WTC11 (cell line): ENCODE measurements around the gene ZBTB48. TPM values are rescaled to one million over a fixed set of nuclear protein-coding genes. Genes with fewer than 3 reads are reported as not detected.

ENCODE experiments used
- ATAC-seq: fragments of 200-7000 bp; cut with Tn5 transposase; 2 replicates; pipeline ENCODE4 v1.10.0; 2021; ENCODE audit warnings: mild to moderate bottlenecking, moderate library complexity
- CTCF ChIA-PET: fragments of 300-600 bp; sonication (Branson Sonifier 250); formaldehyde crosslinking; loops from one replicate; lab custom pipeline; 2021; ENCODE audit warnings: antibody characterized with exemption; lab: Charles Lee
- POLR2A ChIA-PET: fragments of 350-600 bp; sonication (Branson Sonifier 250); formaldehyde crosslinking; loops from one replicate; lab custom pipeline; 2021; ENCODE audit warnings: antibody characterized with exemption; lab: Charles Lee
- DNase-seq: peaks from one replicate; pipeline ENCODE4 v3.0.0; 2021; ENCODE audit warnings: low spot score
- H3K27ac Mint-ChIP-seq: 2 replicates; pipeline ENCODE4 v1.8.0; 2021; ENCODE audit warnings: mixed read lengths
- H3K27me3 Mint-ChIP-seq: 2 replicates; pipeline ENCODE4 v1.8.0; 2021; ENCODE audit warnings: low read depth, mild to moderate bottlenecking, moderate library complexity, mixed read lengths
- H3K36me3 Mint-ChIP-seq: 2 replicates; pipeline ENCODE4 v1.8.0; 2021; ENCODE audit warnings: mixed read lengths
- H3K4me1 Mint-ChIP-seq: 2 replicates; pipeline ENCODE4 v1.8.0; 2022; ENCODE audit warnings: mixed read lengths
- H3K4me3 Mint-ChIP-seq: 2 replicates; pipeline ENCODE4 v1.8.0; 2021; ENCODE audit warnings: mild to moderate bottlenecking, moderate library complexity, mixed read lengths
- H3K9me3 Mint-ChIP-seq: 2 replicates; pipeline ENCODE4 v1.8.0; 2021; ENCODE audit warnings: mixed read lengths
- ARID4B ChIP-seq: sonication (generic); formaldehyde crosslinking; IDR thresholded peaks from 2 replicates; pipeline ENCODE4 v1.8.0; 2023; ENCODE audit warnings: missing genetic modification reagents, mild to moderate bottlenecking, borderline replicate concordance
- ATF2 ChIP-seq: sonication (generic); formaldehyde crosslinking; IDR thresholded peaks from 2 replicates; pipeline ENCODE4 v1.8.1; 2022; ENCODE audit warnings: low read depth, missing genetic modification reagents, borderline replicate concordance
- ATF3 ChIP-seq: sonication (generic); formaldehyde crosslinking; conservative IDR thresholded peaks from 2 replicates; pipeline ENCODE4 v1.8.1; 2022; ENCODE audit warnings: mild to moderate bottlenecking, missing genetic modification reagents
- CREB1 ChIP-seq: sonication (generic); formaldehyde crosslinking; IDR thresholded peaks from 2 replicates; pipeline ENCODE4 v1.8.0; 2023; ENCODE audit warnings: mild to moderate bottlenecking, missing genetic modification reagents
- E2F4 ChIP-seq: sonication (generic); formaldehyde crosslinking; IDR thresholded peaks from 2 replicates; pipeline ENCODE4 v1.8.1; 2022; ENCODE audit warnings: low read depth, mild to moderate bottlenecking, moderate library complexity, missing genetic modification reagents, borderline replicate concordance
- ELF4 ChIP-seq: sonication (generic); formaldehyde crosslinking; IDR thresholded peaks from 2 replicates; pipeline ENCODE4 v1.8.1; 2022; ENCODE audit warnings: low read depth, mild to moderate bottlenecking, moderate library complexity, missing genetic modification reagents
- EMX1 ChIP-seq: fragments of 250-450 bp; sonication (Bioruptor Pico); IDR thresholded peaks from 2 replicates; pipeline ENCODE4 v1.8.0; 2021; ENCODE audit warnings: mild to moderate bottlenecking
- FOXP1 ChIP-seq: sonication (generic); formaldehyde crosslinking; IDR thresholded peaks from 2 replicates; pipeline ENCODE4 v1.8.0; 2022; ENCODE audit warnings: missing genetic modification reagents, mild to moderate bottlenecking, moderate library complexity, borderline replicate concordance
- JAZF1 ChIP-seq: fragments of 250-450 bp; sonication (Bioruptor Pico); IDR thresholded peaks from 2 replicates; pipeline ENCODE4 v1.9.0; 2021; ENCODE audit warnings: moderate library complexity, mild to moderate bottlenecking, inconsistent platforms
- JUN ChIP-seq: sonication (generic); formaldehyde crosslinking; IDR thresholded peaks from 2 replicates; pipeline ENCODE4 v1.8.0; 2023; ENCODE audit warnings: mild to moderate bottlenecking, missing genetic modification reagents
- NR1H2 ChIP-seq: sonication (generic); formaldehyde crosslinking; IDR thresholded peaks from 2 replicates; pipeline ENCODE4 v1.9.0; 2021; ENCODE audit warnings: mild to moderate bottlenecking, moderate library complexity, missing genetic modification reagents
- RORB ChIP-seq: fragments of 250-450 bp; sonication (Bioruptor Pico); IDR thresholded peaks from 2 replicates; pipeline ENCODE4 v1.9.0; 2021; ENCODE audit warnings: mild to moderate bottlenecking
- TCF7 ChIP-seq: sonication (generic); formaldehyde crosslinking; IDR thresholded peaks from 2 replicates; pipeline ENCODE4 v1.8.0; 2022; ENCODE audit warnings: mild to moderate bottlenecking, low read depth, missing genetic modification reagents, moderate library complexity
- ZNF121 ChIP-seq: sonication (generic); formaldehyde crosslinking; IDR thresholded peaks from 2 replicates; pipeline ENCODE4 v1.8.0; 2023; ENCODE audit warnings: missing genetic modification reagents
- ZNF396 ChIP-seq: fragments of 250-450 bp; sonication (Bioruptor Pico); IDR thresholded peaks from 2 replicates; pipeline ENCODE4 v1.8.0; 2021; ENCODE audit warnings: mild to moderate bottlenecking, moderate library complexity, borderline replicate concordance
- total RNA-seq: library from RNA; stranded (reverse); gene quantifications from 3 replicates; pipeline ENCODE4 v1.2.3, GENCODE V29; 2021
- TF ChIP-seq, protein P1 (sequence below): sonication (generic); formaldehyde crosslinking; IDR thresholded peaks from 2 replicates; pipeline ENCODE4 v1.8.1; 2022; ENCODE audit warnings: missing genetic modification reagents, borderline replicate concordance
- TF ChIP-seq, protein P2 (sequence below): fragments of 250-450 bp; sonication (Bioruptor Pico); IDR thresholded peaks from 2 replicates; pipeline ENCODE4 v1.9.0; 2021; ENCODE audit warnings: mild to moderate bottlenecking
- TF ChIP-seq, protein P3 (sequence below): fragments of 250-450 bp; sonication (Bioruptor Pico); IDR thresholded peaks from 2 replicates; pipeline ENCODE4 v1.9.0; 2021; ENCODE audit warnings: mild to moderate bottlenecking, borderline replicate concordance
- TF ChIP-seq, protein P4 (sequence below): sonication (generic); formaldehyde crosslinking; IDR thresholded peaks from 2 replicates; pipeline ENCODE4 v1.8.0; 2022; ENCODE audit warnings: mild to moderate bottlenecking, missing genetic modification reagents

ZBTB48 gene
- total RNA-seq, 1 experiment from 2014 or later: 29.1 TPM

- POLR2A ChIA-PET: no interaction called here
- Mint-ChIP-seq H3K27me3 (no peaks in the 10 kb centered on the region), H3K36me3 (peaks cover 8% of the 10 kb centered on the region; the same call in 1 of the 2 replicates), H3K4me1 (peaks cover 3% of the 10 kb centered on the region; the same call in 1 of the 2 replicates), H3K27ac (peak overlapping the region; percentile 83), H3K9me3 (no peaks in the 10 kb centered on the region), H3K4me3 (no peak overlapping the region)
- ATAC-seq (no peak), DNase-seq (no peak)
- TF ChIP-seq, protein P1, sequence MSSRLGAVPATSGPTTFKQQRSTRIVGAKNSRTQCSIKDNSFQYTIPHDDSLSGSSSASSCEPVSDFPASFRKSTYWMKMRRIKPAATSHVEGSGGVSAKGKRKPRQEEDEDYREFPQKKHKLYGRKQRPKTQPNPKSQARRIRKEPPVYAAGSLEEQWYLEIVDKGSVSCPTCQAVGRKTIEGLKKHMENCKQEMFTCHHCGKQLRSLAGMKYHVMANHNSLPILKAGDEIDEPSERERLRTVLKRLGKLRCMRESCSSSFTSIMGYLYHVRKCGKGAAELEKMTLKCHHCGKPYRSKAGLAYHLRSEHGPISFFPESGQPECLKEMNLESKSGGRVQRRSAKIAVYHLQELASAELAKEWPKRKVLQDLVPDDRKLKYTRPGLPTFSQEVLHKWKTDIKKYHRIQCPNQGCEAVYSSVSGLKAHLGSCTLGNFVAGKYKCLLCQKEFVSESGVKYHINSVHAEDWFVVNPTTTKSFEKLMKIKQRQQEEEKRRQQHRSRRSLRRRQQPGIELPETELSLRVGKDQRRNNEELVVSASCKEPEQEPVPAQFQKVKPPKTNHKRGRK (CRISPR knock-in tag): no peak
- TF ChIP-seq ELF4 (CRISPR knock-in tag) (no peak), ATF3 (no peak), NR1H2 (CRISPR knock-in tag) (no peak), JAZF1 (CRISPR knock-in tag) (no peak), ZNF396 (CRISPR knock-in tag) (no peak), RORB (no peak), TCF7 (no peak), FOXP1 (CRISPR knock-in tag) (no peak), ARID4B (CRISPR knock-in tag) (no peak), EMX1 (CRISPR knock-in tag) (no peak), ZNF121 (no peak), CREB1 (CRISPR knock-in tag) (no peak), ATF2 (CRISPR knock-in tag) (no peak), JUN (CRISPR knock-in tag) (no peak), E2F4 (CRISPR knock-in tag) (no peak)
- TF ChIP-seq, protein P2, sequence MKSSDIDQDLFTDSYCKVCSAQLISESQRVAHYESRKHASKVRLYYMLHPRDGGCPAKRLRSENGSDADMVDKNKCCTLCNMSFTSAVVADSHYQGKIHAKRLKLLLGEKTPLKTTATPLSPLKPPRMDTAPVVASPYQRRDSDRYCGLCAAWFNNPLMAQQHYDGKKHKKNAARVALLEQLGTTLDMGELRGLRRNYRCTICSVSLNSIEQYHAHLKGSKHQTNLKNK: no peak
- TF ChIP-seq, protein P3, sequence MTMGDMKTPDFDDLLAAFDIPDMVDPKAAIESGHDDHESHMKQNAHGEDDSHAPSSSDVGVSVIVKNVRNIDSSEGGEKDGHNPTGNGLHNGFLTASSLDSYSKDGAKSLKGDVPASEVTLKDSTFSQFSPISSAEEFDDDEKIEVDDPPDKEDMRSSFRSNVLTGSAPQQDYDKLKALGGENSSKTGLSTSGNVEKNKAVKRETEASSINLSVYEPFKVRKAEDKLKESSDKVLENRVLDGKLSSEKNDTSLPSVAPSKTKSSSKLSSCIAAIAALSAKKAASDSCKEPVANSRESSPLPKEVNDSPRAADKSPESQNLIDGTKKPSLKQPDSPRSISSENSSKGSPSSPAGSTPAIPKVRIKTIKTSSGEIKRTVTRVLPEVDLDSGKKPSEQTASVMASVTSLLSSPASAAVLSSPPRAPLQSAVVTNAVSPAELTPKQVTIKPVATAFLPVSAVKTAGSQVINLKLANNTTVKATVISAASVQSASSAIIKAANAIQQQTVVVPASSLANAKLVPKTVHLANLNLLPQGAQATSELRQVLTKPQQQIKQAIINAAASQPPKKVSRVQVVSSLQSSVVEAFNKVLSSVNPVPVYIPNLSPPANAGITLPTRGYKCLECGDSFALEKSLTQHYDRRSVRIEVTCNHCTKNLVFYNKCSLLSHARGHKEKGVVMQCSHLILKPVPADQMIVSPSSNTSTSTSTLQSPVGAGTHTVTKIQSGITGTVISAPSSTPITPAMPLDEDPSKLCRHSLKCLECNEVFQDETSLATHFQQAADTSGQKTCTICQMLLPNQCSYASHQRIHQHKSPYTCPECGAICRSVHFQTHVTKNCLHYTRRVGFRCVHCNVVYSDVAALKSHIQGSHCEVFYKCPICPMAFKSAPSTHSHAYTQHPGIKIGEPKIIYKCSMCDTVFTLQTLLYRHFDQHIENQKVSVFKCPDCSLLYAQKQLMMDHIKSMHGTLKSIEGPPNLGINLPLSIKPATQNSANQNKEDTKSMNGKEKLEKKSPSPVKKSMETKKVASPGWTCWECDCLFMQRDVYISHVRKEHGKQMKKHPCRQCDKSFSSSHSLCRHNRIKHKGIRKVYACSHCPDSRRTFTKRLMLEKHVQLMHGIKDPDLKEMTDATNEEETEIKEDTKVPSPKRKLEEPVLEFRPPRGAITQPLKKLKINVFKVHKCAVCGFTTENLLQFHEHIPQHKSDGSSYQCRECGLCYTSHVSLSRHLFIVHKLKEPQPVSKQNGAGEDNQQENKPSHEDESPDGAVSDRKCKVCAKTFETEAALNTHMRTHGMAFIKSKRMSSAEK: no peak
- TF ChIP-seq, protein P4, sequence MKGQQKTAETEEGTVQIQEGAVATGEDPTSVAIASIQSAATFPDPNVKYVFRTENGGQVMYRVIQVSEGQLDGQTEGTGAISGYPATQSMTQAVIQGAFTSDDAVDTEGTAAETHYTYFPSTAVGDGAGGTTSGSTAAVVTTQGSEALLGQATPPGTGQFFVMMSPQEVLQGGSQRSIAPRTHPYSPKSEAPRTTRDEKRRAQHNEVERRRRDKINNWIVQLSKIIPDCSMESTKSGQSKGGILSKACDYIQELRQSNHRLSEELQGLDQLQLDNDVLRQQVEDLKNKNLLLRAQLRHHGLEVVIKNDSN (CRISPR knock-in tag): no peak
- CTCF ChIA-PET: interaction anchor here (1.5 kb wide), 1 partner anchor 47 kb away, joined by 4 read pairs; no protein-coding TSS in a partner anchor
These were observed 7.6 kb downstream of the ZBTB48 start for GRCh38 chr1:6587261-6588005.
